Mesodermal cell (in vitro differentiated cells): ENCODE results near the gene XRCC3.

ENCODE experiments used
- H3K27ac ChIP-seq: 2 replicates; pipeline ENCODE4 v1.7.0; 2013; ENCODE audit warnings: mild to moderate bottlenecking, low read depth, low read length, moderate library complexity; ENCODE audit not compliant: severe bottlenecking
- H3K36me3 ChIP-seq: 2 replicates; pipeline ENCODE4 v1.7.1; 2013; ENCODE audit warnings: mild to moderate bottlenecking, low read length, moderate library complexity; ENCODE audit not compliant: control insufficient read depth, insufficient read depth
- H3K4me1 ChIP-seq: one replicate; pipeline ENCODE4 v1.7.1; 2013; ENCODE audit warnings: mild to moderate bottlenecking, low read length; ENCODE audit not compliant: insufficient read depth, control insufficient read depth, poor library complexity, severe bottlenecking
- H3K4me3 ChIP-seq: 2 replicates; pipeline ENCODE4 v1.7.0; 2013; ENCODE audit warnings: low read length, control low read depth, mild to moderate bottlenecking; ENCODE audit not compliant: insufficient read depth, poor library complexity, severe bottlenecking; ENCODE audit errors: extremely low read depth
- H3K9me3 ChIP-seq: 2 replicates; pipeline ENCODE4 v1.7.1; 2013; ENCODE audit warnings: mild to moderate bottlenecking, low read length, moderate library complexity; ENCODE audit not compliant: control insufficient read depth
- whole genome bisulfite sequencing, 2 experiments: methylation state at CpG; one replicate each; pipeline ENCODE4 v1.1.5; 2013; ENCODE audit warnings: missing lambda C conversion rate in 2 of 2; ENCODE audit not compliant: insufficient coverage in 2 of 2; 5-methylcytosine and 5-hydroxymethylcytosine counted together

XRCC3 gene

DNA sequence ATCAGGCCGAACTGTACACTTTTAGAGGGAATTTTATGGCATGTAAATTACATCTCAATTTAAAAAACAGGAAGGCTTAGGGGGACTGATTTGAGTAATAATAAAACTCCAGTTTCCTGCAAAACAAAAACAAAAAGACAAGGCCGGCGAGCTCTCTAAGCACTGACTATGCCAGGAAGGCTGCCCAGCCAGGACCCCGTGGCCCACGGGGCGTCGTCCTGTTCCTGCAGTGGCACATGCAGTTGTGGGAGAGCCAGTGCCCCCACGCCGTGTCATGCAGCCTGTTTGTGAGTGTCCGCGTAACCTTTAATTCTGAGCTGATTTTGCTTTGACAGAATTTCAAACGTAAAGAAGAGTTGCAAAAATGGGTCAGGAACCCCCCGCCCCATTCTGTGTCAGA lies 10.5 kb downstream of the XRCC3 start:
- H3K4me3 ChIP-seq = no peak overlapping the region
- H3K4me1 ChIP-seq = peaks cover 5% of the 10 kb centered on the region
- no peaks in the 10 kb centered on the region for H3K9me3 ChIP-seq
- H3K27ac ChIP-seq = no peak overlapping the region
- WGBS, 2 experiments = 99 to 100% methylated on average over 12 of the region's 13 CpGs
- peaks cover 88% of the 10 kb centered on the region for H3K36me3 ChIP-seq

DNA sequence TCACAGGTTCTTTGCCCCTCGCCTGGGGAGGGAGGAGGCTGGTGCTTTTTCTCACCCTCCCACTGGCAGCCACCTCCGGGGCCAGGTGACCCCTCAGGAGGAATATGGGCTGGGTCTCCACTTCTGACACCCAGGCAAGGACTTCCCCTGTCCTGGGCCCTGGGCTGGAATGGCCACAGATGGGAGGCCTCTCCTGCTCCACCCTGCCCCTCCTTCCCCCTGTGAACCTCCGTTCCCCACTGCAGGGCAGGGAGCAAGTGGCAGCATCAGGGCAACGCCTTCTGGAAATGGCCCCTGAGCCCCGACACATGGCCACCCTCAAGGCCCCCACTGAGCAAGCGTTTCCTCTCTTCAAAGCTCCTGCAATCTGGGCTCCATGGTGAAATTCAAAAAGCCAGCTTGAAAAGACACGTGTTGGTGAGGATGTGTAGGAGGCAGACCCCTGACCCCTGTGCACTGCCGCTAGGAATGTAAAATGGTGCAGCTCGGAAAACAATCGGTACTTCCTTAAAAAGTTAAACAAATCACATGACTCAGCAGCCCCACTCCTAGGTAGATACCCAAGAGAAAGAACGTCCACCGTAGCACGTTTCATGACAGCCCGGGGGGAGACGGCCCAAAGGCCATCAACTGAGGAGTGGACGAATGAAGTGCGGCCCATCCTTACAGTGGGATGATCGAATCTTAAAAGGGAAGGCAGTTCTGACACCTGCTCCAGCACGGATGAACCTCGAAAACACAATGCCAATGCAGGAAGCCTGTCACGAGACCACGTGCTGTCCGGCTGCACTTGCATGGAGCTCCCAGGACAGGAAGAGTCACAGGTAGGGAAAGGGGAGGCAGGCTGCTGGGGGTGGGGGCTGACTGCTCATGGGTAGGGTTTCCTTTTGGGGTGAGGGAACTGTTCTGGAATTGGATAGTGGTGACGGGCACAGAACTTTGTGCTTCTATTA lies 11.5 kb downstream of the XRCC3 start:
- 93 to 98% methylated on average over 18 to 19 of the region's 24 CpGs for WGBS, 2 experiments
- no peak overlapping the region for H3K4me3 ChIP-seq
- H3K4me1 ChIP-seq = peaks cover 5% of the 10 kb centered on the region
- no peak overlapping the region for H3K27ac ChIP-seq
- H3K36me3 ChIP-seq = peaks cover 90% of the 10 kb centered on the region
- no peaks in the 10 kb centered on the region for H3K9me3 ChIP-seq

DNA sequence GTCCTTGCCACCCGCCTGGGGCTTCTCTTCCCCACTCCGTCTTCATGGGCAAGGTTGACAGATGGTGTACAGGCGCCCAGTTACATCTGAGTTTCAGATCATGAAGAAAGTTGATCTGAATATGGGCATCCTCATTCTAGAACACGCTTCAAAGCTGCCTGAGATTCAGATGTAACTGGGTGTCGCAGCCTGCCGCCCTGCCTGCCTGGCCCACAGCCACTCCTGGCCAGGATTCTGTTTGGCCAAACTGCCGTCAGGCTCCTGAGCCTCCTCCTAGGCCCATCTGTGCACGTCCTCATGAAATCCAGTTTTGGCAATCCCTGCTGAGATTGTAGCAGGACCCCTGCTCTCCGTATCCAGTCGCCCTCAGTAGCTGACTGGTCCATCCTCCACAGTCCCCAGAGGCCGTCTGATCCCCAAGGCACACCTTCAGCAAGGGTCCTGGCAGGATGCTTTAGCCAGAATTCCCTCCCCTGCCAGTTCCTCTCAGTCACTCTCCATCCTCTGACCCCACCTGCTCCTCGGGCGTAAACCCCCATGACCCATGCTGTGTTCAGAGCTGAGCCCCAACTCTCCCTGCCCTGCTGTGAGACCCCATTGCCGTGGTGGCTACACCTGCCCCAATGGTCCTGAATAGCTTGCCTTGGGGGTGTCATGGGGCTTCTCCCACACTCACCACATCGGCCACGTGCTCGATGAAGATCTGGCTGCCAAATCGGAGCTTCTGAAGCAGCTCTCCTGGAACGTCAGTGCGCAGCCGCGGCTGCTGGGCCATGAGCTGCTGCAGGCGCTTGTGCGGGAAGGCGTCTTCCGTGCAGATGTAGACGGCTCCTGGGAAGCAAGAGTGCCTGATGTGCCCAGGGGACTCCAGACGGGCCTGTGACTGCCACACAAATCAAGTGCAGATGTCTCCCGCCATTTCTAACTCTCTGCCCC lies 12.5 kb downstream of the XRCC3 start:
- WGBS, 2 experiments = 96 to 98% methylated on average over 29 of the region's 29 CpGs

DNA sequence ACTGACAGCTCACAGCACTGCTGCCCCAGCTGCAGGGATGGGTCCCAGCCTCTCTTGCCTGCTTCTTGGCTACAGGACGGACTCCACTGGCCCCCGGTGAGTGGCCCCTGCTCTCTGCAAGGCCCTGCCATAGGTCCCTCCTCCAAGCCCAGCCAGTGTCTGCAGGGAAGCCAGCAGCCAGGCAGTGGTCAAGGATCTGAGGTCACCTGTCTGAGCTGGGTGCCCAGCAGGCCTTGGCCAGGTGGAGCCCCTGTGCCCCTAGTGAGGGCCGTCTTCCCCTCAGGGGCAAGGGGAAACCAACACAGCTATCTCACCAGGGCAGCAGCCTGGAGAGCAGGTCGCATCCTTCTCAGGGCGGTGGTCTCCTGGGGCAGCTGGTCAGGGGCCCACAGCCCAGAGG lies 13.2 kb downstream of the XRCC3 start:
- Histone ChIP-seq H3K4me1 (peaks cover 5% of the 10 kb centered on the region), H3K36me3 (peaks cover 90% of the 10 kb centered on the region), H3K27ac (no peak overlapping the region), H3K4me3 (no peak overlapping the region), H3K9me3 (no peaks in the 10 kb centered on the region)
- WGBS, 2 experiments = 95 to 96% methylated on average over 5 of the region's 5 CpGs

More for the DNA sequence above, 12.5 kb downstream of the XRCC3 start:
- Histone ChIP-seq H3K9me3 (no peaks in the 10 kb centered on the region), H3K27ac (no peak overlapping the region), H3K36me3 (peaks cover 90% of the 10 kb centered on the region), H3K4me1 (peaks cover 5% of the 10 kb centered on the region), H3K4me3 (no peak overlapping the region)

DNA sequence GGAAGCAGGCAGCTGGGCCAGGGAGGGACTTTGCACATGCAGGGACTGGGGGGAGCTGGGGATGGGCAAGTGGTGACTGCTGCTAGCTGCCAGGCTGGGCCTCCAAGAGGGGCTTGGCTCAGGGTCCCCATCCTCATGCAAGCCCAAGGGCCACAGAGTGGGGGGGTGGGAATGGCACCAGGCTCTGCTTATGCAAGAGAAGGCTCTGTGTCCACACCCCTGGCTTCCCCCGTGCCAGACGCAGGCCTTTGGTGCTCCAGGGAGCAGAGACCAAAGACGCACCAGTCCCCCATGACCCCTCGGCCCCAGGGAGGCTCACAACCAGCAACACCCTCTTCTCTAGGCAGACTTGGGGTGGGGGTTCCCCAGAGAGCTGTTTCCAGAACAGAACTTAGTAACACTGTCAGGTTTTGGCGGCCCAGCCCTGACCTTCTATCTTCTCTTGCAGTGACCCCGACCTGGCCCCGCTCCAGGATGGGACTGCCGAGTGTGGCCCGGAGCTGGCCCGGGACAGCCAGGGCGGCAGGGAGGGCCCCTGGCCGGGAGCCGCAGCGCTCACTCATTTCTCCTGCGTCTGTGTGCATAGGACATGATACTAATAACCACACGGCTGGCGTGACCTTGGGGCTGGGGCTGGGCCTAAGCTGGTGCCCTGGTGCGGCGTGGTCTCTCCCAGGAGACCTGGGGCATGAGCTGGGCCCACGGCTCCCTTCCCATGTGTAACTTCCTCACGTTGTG lies 14.3 kb downstream of the XRCC3 start:
- Histone ChIP-seq H3K4me1 (peaks cover 16% of the 10 kb centered on the region), H3K36me3 (peaks cover 85% of the 10 kb centered on the region), H3K4me3 (no peak overlapping the region), H3K27ac (no peak overlapping the region), H3K9me3 (no peaks in the 10 kb centered on the region)
- 95 to 96% methylated on average over 15 to 20 of the region's 21 CpGs for WGBS, 2 experiments

DNA sequence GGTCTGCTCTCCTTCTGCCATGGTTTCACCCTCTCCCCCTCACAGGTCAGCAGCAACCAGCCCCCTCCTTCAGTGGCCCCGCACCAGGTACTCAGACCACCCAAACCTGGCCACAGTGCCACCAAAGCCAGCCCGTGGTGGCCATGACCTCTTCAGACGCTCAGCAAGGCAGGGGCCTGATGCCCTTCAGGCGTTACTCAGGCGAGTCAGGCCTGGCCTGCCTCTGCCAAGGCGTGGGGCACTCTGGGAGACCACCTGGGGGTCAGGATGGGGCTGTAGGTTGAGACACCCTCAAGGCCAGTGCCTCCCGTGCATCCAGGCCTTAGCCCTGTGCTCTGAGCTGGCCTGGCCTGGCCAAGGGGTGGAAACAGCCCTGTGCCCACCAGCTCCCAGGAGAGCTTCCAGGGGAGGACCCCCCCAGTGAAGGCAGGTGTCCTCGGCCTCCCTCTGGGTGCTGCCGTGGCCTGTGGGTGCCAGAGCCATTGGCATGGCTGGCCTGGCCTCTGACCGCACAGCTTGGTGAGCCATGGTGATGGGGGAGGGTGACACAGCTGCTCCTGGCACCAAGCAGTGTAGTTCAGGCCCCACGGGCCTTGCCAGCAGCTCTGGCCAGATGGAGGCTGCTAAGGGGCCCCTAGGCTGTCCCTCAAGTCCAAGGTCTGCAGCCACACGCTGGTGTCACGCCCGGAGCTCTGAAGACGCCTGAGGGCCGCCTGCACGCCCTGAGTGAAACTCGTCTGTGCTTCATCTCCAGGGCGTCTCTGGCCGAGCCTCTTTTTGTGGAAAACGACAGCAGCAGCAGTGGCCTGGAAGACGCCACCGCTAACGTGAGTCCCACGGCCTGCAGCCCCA lies 15.1 kb downstream of the XRCC3 start:
- Histone ChIP-seq H3K4me1 (peaks cover 21% of the 10 kb centered on the region), H3K36me3 (peaks cover 82% of the 10 kb centered on the region), H3K27ac (no peak overlapping the region)

DNA sequence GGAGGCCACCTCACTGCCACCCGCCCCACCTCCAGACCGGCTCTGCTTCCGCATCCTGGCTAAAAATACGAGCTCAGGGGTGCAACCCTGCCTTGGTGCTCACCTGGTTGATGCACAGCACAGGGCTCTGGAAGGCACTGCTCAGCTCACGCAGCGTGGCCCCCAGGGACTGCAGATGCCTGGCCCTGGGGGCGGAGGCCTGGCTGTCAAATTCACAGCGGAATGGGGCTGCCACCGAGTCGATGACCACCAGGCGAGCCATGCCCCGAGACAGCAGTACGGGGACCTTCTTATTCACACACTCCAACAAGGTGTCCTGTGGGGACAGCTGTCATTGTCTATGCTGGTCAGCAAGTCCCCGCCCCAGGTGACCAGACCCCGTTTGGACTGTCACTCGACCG lies 16.0 kb downstream of the XRCC3 start:
- Histone ChIP-seq H3K36me3 (peaks cover 82% of the 10 kb centered on the region), H3K27ac (no peak overlapping the region), H3K4me3 (no peak overlapping the region), H3K9me3 (no peaks in the 10 kb centered on the region), H3K4me1 (peaks cover 21% of the 10 kb centered on the region)
- WGBS, 2 experiments = 95 to 98% methylated on average over 16 to 17 of the region's 17 CpGs

More for the DNA sequence above, 15.1 kb downstream of the XRCC3 start:
- no peak overlapping the region for H3K4me3 ChIP-seq
- no peaks in the 10 kb centered on the region for H3K9me3 ChIP-seq
- WGBS, 2 experiments = 94 to 98% methylated on average over 21 to 24 of the region's 25 CpGs

DNA sequence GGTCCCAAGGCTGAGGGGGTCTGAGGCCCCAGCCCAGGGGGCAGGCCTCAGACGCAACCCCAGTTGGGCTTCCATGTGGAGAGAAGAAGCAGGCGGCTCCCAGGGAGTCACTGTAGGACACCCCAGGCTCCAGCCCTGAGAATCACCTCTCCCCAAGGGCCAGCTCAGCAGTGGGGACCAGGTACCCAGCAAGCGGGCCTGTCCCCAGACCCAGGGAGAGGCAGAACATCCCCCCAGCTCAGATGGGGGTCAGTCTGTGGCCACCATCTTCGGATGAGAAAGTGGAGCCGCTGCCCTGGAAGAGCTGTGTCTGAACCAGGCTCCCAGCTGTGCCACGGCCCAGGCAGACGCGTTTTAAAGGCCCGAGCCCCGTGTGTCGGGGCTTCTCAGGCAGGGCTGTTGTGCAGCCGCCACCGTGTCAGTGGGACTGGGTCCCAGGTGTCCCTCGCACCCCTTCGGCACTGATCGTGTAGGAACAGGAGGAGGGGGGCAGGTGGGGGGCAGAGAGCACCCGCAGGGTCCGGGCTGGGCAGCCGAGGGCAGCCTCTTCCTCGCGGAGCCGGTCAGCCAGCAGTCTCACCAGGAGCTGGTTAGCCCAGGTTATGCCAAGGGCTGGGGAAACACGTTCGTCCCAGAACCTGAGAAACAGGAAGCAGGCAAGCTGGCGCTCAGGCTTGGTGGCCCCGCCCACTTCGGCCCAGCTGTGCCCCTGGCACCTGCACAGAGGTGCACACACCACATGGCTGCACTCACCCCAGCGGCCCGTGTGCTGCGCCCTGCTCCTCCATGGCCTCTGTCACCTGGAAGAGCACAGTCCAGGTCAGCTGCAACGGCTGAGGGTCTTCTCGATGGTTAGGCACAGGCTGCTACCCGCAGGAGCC lies 16.6 kb downstream of the XRCC3 start:
- WGBS, 2 experiments = 94 to 97% methylated on average over 29 to 33 of the region's 33 CpGs
- Histone ChIP-seq H3K9me3 (no peaks in the 10 kb centered on the region), H3K4me3 (no peak overlapping the region), H3K27ac (no peak overlapping the region), H3K36me3 (peaks cover 83% of the 10 kb centered on the region), H3K4me1 (peaks cover 17% of the 10 kb centered on the region)
